ENCODE results near the gene PITPNM3. TPM values are rescaled to one million over a fixed set of nuclear protein-coding genes. Genes with fewer than 3 reads are reported as not detected.

PITPNM3 gene
- total RNA-seq, 1 donor from 2014 or later: 0.72 TPM

DNA sequence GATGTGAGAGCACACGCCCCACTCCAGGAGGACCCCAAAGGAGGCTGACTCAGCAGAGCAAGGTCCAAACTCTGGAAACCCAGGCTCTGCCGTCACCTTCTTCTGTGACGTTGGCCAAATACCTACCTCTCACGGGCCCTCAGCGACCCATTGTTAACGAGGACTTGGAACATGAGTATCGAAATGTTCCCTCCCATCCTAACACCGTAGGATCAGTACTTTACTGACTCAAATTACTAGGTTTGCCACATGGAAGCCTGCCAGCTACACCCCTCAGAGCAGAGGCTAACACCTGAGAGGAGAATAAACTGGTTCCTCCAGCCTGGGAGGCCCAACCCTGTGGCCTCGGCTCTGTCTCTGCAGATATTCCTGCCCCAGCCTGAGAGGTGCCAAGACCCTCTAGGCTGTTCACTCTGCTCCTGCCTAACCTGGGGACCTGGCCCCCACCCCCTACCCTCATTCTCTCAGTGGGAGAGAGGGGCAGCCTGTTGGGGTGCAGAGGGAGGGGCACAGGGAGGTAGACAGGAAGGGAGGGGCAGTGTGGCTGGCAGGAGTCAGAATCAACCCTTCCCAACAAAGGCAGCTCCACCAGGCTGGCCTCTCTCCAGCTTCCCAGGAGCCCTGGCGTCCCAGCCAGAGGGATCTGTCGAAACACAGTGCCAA, 4.4 kb downstream of the PITPNM3 start:
- no peak for DNase-seq (ENCODE audit: low spot score)
- H3K9me3 Mint-ChIP-seq (ENCODE audit: unreplicated experiment): no peaks in the 10 kb centered on the region
- H3K27ac Mint-ChIP-seq (ENCODE audit: unreplicated experiment): no peak overlapping the region
- no peaks in the 10 kb centered on the region for H3K36me3 Mint-ChIP-seq (ENCODE audit: low read depth, unreplicated experiment)
- peaks cover 11% of the 10 kb centered on the region for H3K4me1 Mint-ChIP-seq (ENCODE audit: unreplicated experiment)
- no peak overlapping the region for H3K4me3 Mint-ChIP-seq (ENCODE audit: unreplicated experiment)
- peaks cover 20% of the 10 kb centered on the region for H3K27me3 Mint-ChIP-seq (ENCODE audit: unreplicated experiment)
- TF ChIP-seq, protein P1, sequence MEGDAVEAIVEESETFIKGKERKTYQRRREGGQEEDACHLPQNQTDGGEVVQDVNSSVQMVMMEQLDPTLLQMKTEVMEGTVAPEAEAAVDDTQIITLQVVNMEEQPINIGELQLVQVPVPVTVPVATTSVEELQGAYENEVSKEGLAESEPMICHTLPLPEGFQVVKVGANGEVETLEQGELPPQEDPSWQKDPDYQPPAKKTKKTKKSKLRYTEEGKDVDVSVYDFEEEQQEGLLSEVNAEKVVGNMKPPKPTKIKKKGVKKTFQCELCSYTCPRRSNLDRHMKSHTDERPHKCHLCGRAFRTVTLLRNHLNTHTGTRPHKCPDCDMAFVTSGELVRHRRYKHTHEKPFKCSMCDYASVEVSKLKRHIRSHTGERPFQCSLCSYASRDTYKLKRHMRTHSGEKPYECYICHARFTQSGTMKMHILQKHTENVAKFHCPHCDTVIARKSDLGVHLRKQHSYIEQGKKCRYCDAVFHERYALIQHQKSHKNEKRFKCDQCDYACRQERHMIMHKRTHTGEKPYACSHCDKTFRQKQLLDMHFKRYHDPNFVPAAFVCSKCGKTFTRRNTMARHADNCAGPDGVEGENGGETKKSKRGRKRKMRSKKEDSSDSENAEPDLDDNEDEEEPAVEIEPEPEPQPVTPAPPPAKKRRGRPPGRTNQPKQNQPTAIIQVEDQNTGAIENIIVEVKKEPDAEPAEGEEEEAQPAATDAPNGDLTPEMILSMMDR (IDR thresholded peaks at IDR 0.05; ENCODE audit: unreplicated experiment): no peak

DNA sequence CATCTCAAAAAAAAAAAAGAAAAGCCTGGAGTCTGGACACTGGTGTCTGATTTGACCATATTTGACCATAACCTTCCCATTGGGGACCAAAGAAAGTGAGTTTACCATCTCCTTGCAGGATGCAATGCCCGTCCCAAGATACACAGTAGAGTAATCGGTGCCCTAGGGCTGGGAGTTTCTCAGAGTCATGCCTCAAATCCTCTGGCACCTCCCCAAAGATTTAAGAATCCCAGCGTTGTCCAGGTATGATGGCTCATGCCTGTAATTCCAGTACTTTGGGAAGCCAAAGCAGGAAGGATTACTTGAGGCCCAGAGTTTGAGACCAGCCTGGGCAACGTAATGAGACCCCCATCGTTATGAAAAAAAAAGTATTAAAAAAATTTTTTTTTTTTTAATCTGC, 5.0 kb downstream of the PITPNM3 start:
- no peak overlapping the region for H3K27ac Mint-ChIP-seq (ENCODE audit: unreplicated experiment)
- H3K4me3 Mint-ChIP-seq (ENCODE audit: unreplicated experiment): no peak overlapping the region
- H3K4me1 Mint-ChIP-seq (ENCODE audit: unreplicated experiment): peaks cover 11% of the 10 kb centered on the region
- H3K27me3 Mint-ChIP-seq (ENCODE audit: unreplicated experiment): peaks cover 17% of the 10 kb centered on the region
- H3K36me3 Mint-ChIP-seq (ENCODE audit: low read depth, unreplicated experiment): no peaks in the 10 kb centered on the region
- TF ChIP-seq, protein P1 (IDR thresholded peaks at IDR 0.05; ENCODE audit: unreplicated experiment): no peak
- no peaks in the 10 kb centered on the region for H3K9me3 Mint-ChIP-seq (ENCODE audit: unreplicated experiment)
- DNase-seq (ENCODE audit: low spot score): no peak

DNA sequence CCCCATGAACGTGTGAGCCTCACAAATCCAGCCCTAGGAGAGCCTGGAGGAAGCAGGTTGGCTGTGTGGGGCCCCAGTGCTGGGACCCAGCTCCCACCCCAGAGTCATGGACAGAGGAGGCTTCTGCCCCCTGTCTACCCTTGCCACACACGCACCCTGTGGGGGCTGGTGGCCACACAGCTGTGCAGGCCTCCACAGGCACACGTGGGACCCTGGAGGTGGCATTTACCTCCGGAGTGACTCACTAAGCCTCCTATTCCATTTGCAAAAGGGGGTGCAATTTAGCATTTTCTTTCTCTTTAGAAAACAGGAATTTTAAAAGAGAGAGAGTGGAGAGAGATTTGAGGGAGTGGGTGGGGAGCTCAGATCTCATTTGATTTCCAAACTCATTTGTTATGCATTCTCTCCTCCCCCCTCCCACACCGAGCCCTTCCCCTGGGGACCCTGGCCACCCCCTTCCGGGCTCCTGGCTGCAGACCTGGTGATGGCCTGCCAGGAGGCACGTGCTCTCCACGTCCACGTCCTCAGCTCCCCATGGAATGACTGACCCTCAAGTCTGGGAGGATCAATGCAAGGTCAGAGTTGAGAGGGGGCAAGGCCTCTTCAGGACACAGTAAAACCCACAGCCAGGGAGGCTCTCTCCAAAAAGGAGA, 6.8 kb downstream of the PITPNM3 start:
- no peak overlapping the region for H3K27ac Mint-ChIP-seq (ENCODE audit: unreplicated experiment)
- H3K27me3 Mint-ChIP-seq (ENCODE audit: unreplicated experiment): peaks cover 12% of the 10 kb centered on the region
- no peak for DNase-seq (ENCODE audit: low spot score)

DNA sequence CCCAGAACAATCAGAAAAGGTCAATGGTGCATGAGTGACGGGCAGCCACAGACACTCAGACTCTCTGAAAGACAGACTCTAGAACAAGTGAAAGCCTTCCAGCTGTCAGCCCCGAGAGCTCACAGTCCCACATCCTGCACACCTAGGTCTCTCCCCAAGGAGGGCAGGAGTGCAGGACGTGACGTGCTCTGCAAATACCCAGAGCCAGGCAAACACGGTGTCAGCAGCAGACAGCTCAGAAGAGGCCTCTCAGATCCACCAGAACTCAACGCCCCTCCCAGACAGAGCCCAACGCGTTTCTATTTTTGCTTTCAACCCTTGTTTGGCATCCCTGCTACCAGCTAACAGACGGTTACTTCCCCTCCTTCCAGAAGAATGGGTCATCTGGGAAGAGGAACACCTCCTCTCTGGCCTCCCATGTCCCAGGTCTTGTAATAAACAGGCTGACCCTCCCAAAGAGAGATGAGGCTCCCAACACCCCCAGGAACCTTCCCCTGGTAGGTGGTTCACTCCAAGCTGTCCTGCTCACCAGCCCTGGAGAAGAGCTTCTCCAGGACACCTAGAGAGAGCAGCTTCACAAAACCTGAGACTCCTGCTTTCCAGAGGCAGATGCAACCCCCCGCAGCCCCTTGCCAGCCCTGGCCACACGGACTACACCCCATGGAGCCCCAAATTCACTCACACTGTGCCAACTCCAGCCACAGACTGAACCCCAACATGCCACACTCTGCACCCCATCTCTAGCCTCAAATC, 7.6 kb downstream of the PITPNM3 start:
- H3K4me1 Mint-ChIP-seq (ENCODE audit: unreplicated experiment): peaks cover 11% of the 10 kb centered on the region
- TF ChIP-seq, protein P1 (IDR thresholded peaks at IDR 0.05; ENCODE audit: unreplicated experiment): no peak
- no peak overlapping the region for H3K27ac Mint-ChIP-seq (ENCODE audit: unreplicated experiment)
- H3K4me3 Mint-ChIP-seq (ENCODE audit: unreplicated experiment): no peak overlapping the region
- DNase-seq (ENCODE audit: low spot score): no peak
- peaks cover 8% of the 10 kb centered on the region for H3K27me3 Mint-ChIP-seq (ENCODE audit: unreplicated experiment)
- H3K36me3 Mint-ChIP-seq (ENCODE audit: low read depth, unreplicated experiment): no peaks in the 10 kb centered on the region
- no peaks in the 10 kb centered on the region for H3K9me3 Mint-ChIP-seq (ENCODE audit: unreplicated experiment)

More for the DNA sequence above, 6.8 kb downstream of the PITPNM3 start:
- no peak overlapping the region for H3K4me3 Mint-ChIP-seq (ENCODE audit: unreplicated experiment)
- H3K9me3 Mint-ChIP-seq (ENCODE audit: unreplicated experiment): no peaks in the 10 kb centered on the region
- no peaks in the 10 kb centered on the region for H3K36me3 Mint-ChIP-seq (ENCODE audit: low read depth, unreplicated experiment)
- H3K4me1 Mint-ChIP-seq (ENCODE audit: unreplicated experiment): peaks cover 11% of the 10 kb centered on the region
- TF ChIP-seq, protein P1 (IDR thresholded peaks at IDR 0.05; ENCODE audit: unreplicated experiment): no peak

All from endothelial cell (in vitro differentiated cells).